Right renal pelvis (tissue), 4 donors: ENCODE measurements around the gene NMU. TPM values are rescaled to one million over a fixed set of nuclear protein-coding genes. Genes with fewer than 3 reads are reported as not detected.
A peak's percentile ranks its signal among the peaks of the same experiment; 100 is the strongest.
"Not testable (repeated sequence)": the region's sequence is repeated elsewhere in the genome, so short reads cannot be mapped to it uniquely, and the experiment has no call there.

Experiments
- DNase-seq, 4 donors: peaks; one replicate each; pipeline ENCODE4 v3.0.0-alpha.2; 2013; ENCODE audit warnings: low read depth in 4 of 4, low spot score in 3 of 4, missing footprints in 1 of 4
- polyA plus RNA-seq, 4 donors: library from polyadenylated mRNA; unstranded; fragments of 120-200 nt; gene quantifications; one replicate each; pipeline ENCODE4 v1.2.1, GENCODE V29; 2013; ENCODE audit not compliant: insufficient read length in 4 of 4

Gene NMU
- polyA plus RNA-seq, 4 donors = 8.1 to 12.5 (median 11.2) TPM

GRCh38 chr4:55568905-55569504 lies 67.1 kb downstream of the NMU start:
- no peak for DNase-seq

- DNase-seq = no peak
These were observed 74.2 kb downstream of the NMU start for GRCh38 chr4:55561889-55562288.

GRCh38 chr4:55560096-55560495 lies 76.0 kb downstream of the NMU start:
- no peak for DNase-seq

DNA sequence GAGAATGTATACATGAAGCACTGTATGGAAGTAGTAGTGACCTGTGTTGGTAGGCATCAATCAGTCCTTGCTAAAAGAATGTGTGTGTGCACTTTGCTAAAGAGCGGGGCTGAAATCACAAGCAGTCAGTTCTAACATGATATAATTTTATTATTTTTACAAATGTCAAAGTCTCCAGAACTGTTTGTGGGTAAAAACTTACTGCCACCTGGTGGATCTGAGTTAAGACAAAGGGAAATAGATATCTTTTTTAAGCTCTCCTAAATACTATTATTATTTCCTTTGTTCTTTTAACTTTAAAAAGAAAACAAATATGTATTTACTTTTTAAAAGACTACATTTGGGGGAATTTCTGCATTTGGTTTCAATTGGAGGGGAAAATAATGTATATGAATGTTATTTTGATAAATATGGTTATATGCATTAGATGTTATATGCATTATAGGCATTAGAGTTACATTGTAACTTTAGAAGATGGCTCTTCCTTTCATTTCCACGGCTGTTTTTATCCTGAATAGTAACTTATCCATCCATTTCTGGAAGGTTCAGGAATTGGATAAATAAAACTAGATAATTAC lies 81.6 kb downstream of the NMU start:
- DNase-seq = no peak

DNA sequence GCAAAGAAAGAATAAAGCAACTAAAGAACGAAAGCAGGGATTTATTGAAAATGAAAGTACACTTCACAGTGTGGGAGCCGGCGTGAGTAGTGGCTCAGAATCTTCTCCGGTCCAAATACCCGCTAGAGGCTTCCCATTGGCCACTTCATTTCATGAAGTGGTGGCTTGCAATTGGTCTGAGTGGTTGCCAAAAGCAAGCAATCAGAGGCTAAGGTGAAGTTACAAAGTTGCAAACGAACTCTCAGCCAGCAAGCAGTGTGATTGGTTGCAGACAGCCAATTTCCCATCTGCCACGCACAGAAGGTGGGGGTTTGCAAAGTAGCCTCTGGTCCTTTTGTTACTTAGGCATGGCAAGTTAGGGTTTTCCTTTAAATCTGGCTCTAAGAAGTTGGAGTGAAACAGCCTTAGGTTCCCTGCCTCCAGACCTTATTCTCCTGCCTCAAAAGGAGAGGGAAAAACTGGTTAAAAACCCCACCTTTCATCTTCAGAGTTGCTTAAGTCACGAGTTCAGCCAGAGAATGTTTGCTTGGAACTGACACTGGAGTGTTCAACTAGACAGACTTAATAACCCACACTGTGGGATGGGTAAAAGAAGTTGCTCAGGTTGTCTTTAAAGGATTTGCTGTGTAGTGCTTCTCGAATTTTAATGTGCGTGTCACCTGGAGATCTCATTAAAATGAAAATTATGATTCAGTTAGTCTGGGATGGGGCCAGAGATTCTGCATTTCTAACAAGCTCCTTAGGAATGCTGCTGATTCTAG lies 82.5 kb downstream of the NMU start:
- no peak for DNase-seq

DNA sequence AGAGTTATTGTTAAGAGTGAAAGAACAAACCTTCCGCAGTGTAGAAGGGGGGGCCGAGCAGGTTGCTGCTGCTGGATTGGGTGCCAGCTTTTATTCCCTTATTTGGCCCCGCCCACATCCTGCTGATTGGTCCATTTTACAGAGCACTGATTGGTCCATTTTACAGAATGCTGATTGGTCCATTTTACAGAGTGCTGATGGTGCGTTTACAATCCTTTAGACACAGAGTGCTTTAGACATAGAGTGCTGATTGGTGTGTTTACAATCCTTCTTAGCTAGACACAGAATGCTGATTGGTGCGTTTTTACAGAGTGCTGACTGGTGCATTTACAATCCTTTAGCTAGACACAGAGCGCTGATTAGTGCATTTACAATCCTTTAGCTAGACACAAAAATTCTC lies 84.1 kb downstream of the NMU start:
- not testable (repeated sequence) for DNase-seq

GRCh38 chr4:55549888-55550287 lies 86.2 kb downstream of the NMU start:
- DNase-seq = no peak

DNA sequence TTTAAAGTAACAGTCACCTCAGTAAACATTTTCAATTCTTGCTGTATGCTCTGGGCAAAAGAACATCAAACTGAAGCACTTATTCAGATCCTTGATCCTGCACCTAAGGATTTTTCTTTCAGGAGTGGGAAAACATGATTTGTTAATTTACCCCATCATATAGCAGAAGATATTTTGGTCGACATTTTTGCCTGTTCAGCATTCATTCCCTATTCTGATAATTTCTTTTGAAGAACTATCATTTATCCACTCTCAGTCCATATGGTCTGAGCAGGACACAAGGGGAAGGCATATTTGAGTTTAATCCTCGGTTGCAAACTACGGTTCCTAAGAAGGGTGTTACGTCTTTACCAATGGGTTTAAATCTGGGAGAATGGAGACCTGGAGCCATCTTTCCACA lies 88.2 kb downstream of the NMU start:
- no peak for DNase-seq

- DNase-seq = peak in 1 of 4 donors; percentile 24
These were observed 88.7 kb downstream of the NMU start for GRCh38 chr4:55547466-55547770.

DNA sequence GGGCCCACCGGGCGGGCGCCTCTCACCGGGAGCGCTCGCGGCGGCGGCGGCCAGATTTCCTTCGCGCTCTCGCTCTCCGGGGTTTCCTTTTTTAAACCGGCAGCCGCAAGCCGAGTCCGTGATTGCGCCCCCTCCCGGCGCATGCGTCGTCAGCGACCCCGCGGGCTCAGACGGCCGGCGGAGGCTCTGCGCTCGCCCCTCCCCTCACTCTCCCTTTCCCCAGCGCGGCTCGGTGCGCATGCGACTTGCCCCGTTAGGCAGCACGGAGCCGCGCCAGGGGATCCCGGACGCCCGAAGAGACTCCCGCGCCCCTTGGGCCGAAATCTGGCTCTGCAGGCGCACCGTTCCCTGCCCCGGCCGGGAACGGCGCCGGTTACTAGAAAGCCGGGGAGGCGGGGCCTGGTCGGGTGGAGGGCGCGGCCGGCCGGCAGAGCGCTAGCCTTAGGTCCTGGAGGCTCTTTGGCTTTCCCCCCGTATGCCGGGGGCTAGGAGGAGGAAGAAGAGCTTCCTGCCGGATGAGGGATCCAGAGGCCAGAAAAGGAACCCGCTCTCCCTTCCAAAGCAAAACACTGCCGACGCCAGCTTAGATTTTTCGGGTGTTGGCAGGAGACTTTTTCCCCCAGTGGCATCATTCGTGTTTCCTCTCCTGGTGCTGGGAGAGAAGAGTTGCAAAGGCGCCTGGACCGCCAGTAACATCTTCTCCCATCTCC lies 89.2 kb downstream of the NMU start, which contains the start of gene CLOCK:
CLOCK (minus strand) TSS at position 154 of the 710 bp plus-strand sequence. CDS start 64,124 bp downstream, outside the sequence.
- DNase-seq = peak; percentile 70 to 87 (median 77)

- no peak for DNase-seq
These were observed 89.7 kb downstream of the NMU start for GRCh38 chr4:55546506-55546755.

DNA sequence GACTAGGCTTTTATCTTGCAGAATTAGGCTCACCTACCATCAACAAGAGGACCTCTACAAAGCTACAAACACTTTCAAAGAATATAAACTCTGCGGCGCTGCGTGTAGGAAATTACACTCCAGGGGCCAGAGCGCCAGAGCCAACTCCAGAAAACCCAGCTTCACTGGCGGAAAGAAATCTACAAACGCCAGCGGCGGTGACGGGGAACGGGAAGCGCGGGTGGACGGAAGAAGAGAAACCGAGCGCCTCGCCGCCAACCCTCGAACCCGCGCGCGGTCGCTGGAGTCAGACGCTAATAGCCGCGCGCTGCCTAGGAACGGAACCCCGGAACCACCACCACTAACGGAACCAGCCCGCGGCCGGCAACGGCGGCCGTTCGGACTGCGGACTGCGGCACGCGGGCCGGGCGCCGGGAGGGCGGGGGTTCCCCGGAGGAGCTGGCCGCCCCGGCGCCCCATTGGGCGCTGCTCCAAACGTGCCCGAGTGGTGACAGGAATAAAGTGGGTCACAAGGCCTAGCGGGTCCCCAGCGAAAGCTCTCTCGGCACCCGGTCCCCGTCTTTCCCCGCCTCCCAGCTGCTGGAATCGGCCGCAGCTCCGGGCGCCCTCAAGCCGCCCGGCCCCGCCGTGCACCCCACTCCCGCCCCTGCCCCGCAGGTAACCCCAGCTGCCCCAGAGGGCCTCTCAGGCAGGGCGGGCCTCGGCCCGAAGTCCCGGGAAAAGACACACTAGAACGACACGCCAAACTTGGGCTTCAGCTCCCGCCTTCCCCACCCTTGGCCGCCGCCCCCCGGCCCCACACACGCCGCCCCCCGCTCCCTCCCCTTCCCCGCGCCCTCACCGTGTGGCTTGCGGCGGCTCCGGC lies 90.2 kb downstream of the NMU start:
- peak; percentile 43 to 63 (median 52) for DNase-seq

Other genes with a start within 250 kb of the NMU start
- 10 to 100 TPM; 76.3 to 95.2 (median 88.0) TPM for gene TMEM165, start 240.3 kb downstream of the NMU start, polyA plus RNA-seq
- gene CLOCK, start 89.4 kb downstream of the NMU start, polyA plus RNA-seq = 10 to 100 TPM; 17.6 to 24.7 (median 21.6) TPM
- not detected for gene PDCL2, start 44.1 kb downstream of the NMU start, polyA plus RNA-seq
- gene EXOC1L, start 183.5 kb upstream of the NMU start, polyA plus RNA-seq = under 1 TPM in 1 of 4 donors, not detected in 3; 0.09 TPM
- gene EXOC1, start 217.3 kb upstream of the NMU start, polyA plus RNA-seq = 10 to 100 TPM; 40.5 to 50.6 (median 46.7) TPM